ENCODE results near the gene HLA-DQB1.

The HLA-DQB1 gene

DNA sequence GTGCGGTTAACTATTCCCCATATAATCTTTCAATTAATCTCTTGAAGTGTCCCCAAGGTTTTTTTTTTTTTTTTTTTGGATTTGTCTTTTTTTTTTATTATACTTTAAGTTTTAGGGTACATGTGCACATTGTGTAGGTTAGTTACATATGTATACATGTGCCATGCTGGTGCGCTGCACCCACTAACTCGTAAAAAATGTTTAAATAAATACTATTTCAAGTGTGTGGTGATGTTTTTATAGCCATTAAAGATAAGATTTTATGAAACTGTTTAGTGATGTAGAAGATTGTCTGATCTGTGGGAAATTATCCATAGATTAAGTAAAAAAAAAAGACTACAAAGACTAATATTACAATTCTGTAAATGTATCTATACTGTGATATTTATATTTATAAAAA, 41.9 kb downstream of the HLA-DQB1 start:
- DNase-seq = no peak

- DNase-seq = no peak
Observed at GRCh38 chr6:32623693-32624092, 42.8 kb downstream of the HLA-DQB1 start.

DNA sequence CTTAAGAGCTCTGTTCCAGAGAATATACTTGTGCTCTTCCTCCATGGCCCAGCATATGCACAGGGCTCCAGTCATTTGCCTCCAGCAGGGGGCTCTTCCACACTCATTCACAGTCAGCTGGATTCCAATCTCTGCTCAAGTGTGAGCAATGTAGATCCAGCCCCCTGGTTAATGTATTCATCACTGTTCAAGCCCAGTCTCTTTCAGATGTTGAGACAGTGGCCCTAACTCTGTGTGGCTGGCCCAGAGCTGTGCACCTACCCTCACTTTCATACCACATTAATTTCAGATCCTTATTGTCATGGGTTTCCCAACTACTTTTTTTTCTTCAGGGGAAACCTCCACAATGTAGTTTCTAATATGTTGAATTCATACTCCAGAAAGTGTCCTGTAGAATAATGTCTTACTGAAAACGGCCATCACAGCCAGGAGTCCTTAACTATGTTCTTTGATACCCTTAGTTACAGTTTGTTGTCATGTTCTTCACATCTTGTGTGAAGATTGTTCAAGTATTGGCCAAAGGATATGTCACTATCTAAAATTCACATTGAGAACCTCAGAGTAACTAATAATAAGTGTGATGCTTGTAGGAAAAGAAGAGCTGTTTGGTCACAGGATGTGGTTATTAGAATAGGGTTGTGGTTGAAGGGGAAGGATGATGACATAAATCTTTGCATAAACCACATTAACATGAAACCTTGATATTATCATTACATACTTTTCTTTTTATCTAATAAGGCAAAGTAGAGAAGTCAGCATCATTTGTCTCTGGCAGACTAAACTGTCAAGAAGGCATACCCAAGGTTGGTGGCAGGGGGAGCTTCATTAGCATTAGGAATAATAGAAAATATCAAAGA, 43.7 kb downstream of the HLA-DQB1 start:
- DNase-seq = peak; percentile 87

GRCh38 chr6:32621372-32621771, 45.1 kb downstream of the HLA-DQB1 start:
- no peak for DNase-seq

DNA sequence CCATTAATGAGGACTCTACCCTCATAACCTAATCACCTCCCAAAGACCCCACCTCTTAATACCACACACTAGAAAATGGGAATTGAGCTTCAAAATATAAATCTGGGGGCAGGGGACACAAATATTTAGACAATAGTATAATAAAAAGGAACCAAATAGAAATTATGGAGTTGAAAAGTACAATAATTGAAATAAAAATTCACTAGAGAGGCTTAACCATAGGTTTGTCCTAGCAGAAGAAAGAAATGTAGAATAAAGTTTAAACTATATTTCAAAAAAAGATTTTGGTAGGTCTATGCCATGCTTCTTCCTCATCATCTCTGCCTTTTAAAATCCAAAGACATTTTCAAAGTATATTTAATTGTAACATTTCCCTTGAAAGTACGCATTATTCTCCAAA, 48.7 kb downstream of the HLA-DQB1 start:
- no peak for DNase-seq

DNA sequence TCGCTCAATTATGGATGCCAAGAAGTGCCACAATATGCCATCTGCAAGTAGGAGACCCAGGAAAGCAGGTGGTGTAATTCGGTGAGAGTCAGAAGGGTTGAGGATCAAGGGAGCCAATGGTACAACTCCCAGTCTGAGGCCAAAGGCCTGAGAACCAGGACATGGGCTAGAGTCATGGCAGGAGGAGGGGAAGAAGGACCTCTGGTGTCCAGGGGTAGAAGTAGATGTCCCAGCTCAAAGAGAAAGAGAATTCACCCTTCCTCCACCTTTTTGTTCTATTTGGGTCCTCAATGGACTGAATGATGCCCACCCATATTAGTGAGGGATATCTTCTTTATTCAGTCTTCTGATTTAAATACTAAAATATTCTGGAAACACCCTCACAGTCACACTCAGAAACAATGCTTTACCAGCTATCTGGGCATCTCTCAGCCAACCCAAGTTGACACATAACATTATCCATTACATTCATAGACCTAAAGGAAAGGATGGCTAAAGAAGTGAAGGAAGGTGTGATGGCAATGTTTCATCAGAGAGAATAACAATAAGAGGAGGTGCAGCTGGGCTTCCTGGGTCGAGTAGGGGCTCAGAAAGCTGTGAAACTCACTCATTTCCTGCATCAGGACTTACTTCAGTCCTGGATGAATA, 50.4 kb downstream of the HLA-DQB1 start:
- DNase-seq = no peak

- no peak for DNase-seq
Observed at GRCh38 chr6:32614366-32615081, 51.9 kb downstream of the HLA-DQB1 start.

GRCh38 chr6:32613475-32613874, 53.0 kb downstream of the HLA-DQB1 start:
- DNase-seq = no peak

DNA sequence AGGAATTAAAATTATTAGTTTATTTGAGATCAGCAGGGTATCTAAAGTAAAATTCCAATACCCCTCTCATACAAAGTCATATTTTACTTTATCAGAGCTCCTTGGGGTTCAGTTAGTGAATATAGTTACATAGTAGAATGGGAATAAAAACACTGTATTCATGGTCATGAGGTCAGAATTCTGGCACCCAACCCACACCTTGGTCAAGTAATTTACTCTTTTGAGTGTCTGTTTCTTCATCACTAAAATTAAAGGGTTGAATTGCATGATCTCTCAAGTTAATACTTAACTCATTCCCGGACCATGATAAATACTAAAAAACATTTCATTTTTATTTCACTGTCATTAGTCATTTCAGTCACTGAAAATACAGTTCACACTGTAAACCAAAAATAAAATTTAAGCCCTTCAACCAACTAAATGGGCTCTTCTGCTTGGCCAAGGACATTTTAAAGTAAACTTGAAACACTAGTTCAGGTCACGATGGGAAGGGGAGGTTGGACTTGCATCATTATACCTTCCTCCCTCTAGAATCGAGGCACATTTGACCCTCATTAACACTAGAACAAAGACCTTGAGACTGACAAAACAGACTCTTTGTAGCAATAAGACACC, 55.7 kb downstream of the HLA-DQB1 start:
- DNase-seq = no peak

DNA sequence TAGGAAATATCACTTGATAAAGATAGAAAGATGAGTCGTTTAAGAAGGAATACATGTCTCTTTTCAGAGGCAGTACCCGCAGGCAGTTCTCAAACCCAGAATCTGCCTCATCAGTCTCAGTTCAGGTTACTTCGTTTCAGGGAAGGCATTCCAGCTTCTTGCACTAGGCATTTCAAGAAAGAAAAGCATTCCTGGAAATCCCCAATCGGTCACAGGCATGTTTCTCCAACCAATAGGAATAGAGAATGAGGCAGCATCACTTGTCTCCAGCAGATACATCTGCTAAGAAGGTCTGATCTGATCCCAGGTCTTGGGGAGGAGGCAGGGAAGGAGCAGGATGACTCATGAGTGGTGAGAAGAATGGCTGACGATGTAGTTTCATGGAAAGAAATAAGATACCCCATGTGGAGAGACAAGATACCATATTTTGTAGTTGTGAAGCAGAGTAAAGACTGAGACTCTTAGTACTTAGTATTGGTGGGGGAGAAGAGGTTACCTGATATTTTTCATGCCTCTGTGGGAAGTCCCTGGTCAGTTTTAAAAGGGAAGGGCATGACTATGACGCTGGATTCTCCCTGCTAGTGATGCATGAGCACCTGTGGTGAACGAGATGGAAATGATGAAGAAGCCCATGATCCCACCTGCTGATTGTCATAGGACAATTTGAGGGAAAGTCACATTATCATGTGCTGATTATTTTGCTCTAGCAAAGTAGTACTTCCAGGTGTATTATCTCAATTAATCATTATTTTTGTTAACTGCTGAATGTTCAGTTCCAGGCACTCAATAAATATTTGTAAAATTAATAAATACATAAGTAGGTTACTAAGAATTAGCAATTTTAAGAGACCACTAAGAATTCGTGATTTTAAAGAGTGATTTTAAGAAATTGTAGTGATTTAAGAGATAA, 56.5 kb downstream of the HLA-DQB1 start:
- DNase-seq = peak; percentile 84

Measured in CD4-positive, alpha-beta T cell treated with Interleukin-12 subunit alpha and Interleukin-12 subunit beta, for 1 hour (primary cell).